GM18502 (cell line): ENCODE results near the gene CYP19A1.
A peak's percentile ranks its signal among the peaks of the same experiment; 100 is the strongest.
"Not testable (repeated sequence)": the region's sequence is repeated elsewhere in the genome, so short reads cannot be mapped to it uniquely, and the experiment has no call there.

Source experiments
- ATAC-seq: cut with Tn5 transposase; IDR thresholded peaks from one replicate; pipeline ENCODE4 v1.9.1; 2021; ENCODE audit warnings: mild to moderate bottlenecking; ENCODE audit not compliant: unreplicated experiment, poor library complexity

CYP19A1 gene

GRCh38 chr15:51265037-51265555 lies 73.3 kb downstream of the CYP19A1 start:
- no peak for ATAC-seq

GRCh38 chr15:51263726-51264125 lies 74.7 kb downstream of the CYP19A1 start:
- ATAC-seq = no peak

DNA sequence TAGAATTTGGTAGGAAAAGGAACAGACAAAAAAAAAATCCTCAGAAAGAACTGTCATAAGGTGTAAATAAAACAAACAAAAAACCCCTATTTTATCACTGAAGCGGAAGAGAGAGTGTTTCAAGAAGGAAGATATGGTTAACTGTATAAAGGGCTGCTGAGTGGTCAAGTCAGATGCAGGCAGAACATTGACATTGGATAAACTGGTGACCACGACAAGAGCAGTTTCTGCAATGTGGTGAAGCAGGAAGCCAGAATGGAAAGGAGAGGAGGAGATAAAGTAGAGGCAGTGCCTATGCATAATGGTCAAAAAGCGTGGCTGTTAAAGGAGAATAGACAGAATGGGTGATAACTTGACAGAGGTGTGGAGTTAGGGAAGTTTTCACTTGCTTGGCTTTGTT lies 75.3 kb downstream of the CYP19A1 start:
- no peak for ATAC-seq

DNA sequence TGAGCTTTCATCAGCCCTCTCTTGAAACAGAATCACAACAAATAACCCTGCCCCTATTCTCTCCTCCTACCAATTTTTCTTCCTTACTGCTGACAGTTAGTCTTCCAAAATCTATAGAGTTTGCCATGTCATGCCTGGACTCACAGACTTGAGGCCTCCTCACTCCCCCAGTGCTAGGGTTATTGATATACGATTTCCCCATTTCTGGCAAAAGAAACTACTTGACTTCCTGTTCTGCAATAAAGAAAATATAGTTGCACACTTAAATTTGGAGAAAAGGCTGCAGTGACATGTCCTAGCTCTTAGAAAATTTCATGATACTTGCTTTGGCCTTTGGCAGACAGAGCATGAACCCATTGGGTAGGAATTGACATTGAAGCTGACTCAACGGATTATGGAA lies 75.9 kb downstream of the CYP19A1 start:
- ATAC-seq = no peak

GRCh38 chr15:51261113-51261512 lies 77.3 kb downstream of the CYP19A1 start:
- not testable (repeated sequence) for ATAC-seq

DNA sequence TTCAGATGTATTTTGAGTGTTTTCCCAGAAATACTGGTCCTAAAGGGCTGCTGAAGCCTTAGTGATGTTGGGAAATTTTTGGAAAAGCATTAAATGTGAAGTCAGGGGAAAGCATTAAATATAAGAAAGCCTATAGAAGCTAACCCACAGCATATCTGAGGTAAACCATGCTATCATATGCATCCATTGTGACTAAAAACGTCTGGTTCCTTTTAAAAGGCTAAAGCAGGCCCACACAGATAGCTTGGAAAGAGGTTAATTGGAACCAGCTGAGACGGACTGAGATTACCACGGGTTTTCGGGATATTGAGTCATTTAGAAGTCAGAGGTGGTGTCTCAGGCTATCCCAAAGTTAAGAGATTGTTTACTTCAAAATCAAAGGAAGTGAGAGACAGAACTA lies 78.2 kb downstream of the CYP19A1 start:
- no peak for ATAC-seq

GRCh38 chr15:51255533-51255932 lies 82.9 kb downstream of the CYP19A1 start:
- no peak for ATAC-seq

- ATAC-seq = no peak
Observed at GRCh38 chr15:51253366-51253765, 85.0 kb downstream of the CYP19A1 start.

DNA sequence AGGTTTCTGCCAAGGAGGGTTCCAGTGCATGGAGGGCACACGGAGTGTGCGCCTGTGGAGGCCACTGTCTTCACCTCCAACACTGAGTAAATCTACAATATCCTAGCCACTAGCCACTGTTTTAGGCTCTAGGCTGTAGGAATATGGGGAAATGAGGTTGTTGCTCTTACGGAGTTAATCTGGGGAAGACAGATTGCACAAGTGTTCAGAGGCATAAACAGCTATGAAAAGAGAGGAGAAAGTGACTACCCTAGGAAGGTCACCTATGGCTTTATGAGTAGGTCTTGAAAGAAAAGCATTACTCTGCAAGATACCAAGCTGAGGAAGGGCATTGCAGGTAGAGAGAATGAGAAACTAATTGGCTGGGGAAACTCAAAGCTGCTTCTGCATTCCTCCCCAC lies 85.7 kb downstream of the CYP19A1 start:
- ATAC-seq = no peak

GRCh38 chr15:51251556-51251955 lies 86.8 kb downstream of the CYP19A1 start:
- no peak for ATAC-seq

DNA sequence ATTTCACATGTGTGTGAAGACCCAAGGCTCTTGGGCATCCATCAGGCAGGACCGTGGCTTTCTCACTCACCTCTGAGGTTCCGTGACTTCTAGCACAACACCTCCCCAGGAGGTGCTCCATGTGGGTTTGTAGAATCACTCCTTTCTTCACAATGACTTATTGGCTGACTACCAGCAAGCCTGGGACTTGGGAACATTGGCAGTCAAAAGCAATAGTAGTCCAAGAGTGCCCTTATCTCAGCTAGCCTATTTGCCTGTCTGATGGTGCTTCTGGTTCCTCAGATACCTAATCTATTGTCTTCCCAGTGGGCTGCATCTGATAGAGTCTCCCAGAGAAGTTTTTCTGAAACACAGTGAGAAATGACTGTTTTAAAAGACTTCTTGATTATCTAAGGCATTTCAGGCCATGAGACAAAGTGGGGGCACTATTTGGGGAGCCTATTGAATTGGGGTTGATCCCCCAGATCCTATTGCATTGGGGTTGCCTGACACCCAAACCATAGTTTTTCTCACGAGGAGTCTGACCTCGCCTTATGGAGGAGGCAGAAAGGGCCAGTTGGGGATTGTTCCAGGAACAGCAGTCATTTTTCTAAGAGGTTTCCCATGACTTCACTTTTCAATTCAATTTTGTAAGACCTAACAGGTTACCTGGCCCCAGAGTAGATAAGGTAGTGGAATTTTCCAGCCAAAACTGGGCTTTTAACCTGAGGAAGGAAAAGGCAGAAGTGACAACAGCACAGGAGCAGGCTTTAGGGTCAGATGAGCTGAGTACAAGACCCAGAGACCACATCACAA lies 88.0 kb downstream of the CYP19A1 start:
- ATAC-seq = no peak

DNA sequence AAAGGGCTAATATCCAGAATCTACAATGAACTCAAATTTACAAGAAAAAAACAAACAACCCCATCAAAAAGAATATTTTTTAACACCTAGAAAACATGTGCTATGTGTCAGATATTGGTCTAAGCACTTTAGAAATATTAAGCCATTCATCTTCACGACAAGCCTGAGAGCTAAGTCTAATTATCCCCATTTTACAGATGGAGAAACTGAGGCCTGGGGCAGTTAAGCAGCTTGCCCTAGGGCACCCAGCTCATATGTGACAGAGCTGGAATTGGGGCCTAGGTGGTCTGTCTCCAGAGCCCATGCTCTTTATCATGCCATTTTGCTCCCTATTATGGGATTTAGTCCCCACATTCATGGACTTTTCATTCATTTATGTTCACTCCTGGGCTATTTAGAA lies 92.8 kb downstream of the CYP19A1 start:
- no peak for ATAC-seq

DNA sequence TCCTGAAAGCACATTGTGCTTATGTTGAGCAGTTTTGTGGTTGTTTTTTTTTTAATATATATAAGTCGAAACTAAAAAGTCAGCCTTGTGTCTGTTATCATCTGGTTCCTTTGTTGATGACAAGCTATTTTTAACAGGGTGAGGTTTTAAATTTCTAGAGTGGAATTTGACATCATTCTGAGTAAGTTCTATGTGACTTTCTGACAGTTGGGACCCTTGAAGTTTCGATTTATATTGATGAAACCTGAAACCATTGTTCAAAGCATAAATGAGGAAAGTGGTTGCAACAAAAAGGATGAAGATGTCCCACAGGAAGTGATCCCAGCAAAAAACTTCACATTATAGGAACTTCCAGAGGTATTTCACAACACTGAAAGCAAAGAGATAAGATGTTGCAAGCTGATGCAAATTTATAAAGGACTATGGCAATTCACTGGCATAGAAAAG lies 94.0 kb downstream of the CYP19A1 start:
- ATAC-seq = no peak

DNA sequence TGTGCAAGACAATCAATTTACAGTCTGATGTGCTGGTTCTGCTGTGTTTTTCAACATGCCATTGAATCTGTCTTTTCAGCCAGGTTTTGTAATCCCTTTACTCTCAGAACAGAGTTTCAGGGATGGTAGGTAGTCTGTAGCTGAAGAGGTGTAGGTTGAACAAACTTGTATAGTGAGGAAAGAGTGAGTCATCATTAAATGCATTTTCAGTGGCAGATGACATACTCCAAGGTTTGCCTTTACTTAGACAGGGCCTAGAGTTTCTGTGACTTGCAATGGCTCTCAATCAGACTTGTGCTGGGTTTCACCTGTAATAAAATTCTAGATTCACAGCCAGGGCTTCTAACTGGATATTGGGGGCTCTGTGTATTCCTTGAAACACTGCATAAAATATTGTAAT lies 94.6 kb downstream of the CYP19A1 start:
- no peak for ATAC-seq

DNA sequence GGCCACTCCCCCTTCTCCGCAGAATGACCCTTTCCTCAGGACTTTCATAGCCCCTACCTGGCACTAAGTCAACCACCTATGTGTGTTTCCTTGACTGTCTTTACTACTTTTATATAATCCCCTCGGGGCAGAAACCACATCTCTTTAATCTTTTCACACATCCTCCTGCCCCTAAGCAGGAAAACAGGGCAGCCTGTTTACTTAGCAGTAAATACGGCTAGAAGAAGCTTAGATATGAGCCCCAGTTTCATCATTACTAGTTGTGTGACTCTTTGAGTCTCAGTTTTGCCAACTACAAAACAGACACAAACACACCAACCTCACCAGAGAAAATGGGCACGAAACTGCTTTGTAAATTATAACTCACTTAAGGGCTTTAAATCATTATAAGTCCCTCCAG lies 98.3 kb downstream of the CYP19A1 start:
- no peak for ATAC-seq

DNA sequence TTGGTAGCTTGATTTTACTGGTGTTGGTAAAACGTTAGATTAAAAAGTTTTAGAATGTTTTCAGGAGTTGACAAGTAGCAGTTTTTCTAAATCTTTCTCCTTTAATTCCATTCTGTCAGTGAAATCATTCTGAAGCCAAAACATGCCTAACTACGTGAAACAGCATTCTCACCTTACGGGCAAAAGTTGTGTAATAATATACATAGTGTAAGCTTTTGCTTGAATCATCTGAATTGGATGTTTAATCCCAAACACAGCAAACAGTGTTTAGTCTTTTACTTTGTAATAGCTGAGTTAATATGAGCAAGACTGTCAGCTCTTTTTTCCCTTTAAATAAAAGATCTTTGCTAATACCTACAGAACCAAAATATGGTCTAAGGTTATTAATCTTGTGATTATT lies 100.6 kb downstream of the CYP19A1 start:
- ATAC-seq = no peak

DNA sequence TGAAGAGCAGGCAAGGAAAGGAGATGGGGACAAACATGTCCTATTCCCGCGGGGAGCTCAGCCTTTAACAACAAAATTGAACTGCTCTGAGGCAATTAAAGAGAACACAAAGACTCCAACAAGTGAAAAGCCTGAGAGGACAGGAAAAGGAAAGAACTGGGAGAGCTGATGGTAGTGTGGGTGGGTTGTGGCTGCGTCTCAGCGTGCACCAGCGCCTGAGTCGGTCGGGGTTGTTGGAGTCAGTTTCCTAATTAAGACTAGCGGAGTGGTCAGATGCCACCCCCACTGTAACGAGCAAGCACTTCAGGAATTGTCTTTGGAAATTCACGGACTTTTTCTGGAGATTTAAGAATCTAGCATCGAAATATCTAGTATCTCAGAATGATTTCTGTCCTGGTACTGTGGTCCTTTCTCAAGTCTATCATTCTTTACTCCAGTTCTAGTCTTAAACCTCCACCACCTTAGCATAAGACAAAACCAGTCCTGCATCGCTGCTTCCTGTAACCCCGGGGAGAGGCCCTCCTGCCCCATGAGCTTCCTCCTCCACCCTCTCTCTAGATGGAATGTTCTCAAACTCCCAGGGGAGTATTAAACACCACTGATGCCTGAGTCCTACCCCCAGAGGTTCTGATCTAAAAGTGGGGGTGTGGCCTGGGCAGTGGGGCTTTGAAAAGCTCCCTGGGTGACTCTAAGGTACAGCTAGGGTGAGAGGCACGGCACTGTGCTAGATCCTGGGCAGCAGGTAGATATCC lies 104.0 kb downstream of the CYP19A1 start:
- no peak for ATAC-seq

DNA sequence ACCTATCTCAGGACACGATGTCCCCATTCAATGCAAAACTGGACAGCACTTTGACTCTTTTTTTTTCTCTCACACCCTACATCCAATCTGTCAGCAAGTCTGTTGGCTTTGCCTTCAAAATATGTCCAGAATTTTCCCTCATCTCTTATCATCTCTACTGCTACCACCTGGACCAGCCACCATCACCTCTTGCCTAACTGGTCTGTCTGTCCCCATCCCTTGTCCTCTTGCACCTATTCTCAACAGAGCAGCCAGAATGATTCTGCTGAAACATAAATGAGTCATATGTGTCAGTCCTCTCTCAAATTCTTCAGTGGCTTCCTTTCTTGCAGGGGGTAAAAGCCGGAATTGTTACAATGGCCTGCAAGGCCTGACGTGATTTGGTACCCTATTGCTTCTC lies 105.8 kb downstream of the CYP19A1 start:
- ATAC-seq = no peak

DNA sequence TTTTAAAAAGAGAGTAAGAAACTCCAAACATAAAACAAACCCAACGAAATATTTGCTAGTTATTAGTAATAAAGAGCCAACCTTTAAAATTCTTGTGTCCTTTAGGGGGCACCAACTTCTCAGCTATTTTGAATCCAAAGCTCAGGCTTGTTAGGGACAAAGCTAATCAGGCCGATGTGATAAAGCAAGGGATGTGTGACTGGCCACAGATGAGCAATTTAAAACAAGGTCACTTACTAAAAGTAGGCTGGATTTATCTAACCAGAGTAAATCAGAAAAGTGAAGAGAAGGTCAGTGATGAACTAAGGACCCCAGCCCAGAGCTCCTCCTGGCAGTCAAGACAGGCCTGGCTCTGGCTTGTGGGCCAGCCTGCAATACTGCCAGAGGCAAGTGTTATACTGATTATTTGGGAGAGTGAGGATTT lies 108.5 kb downstream of the CYP19A1 start:
- no peak for ATAC-seq

DNA sequence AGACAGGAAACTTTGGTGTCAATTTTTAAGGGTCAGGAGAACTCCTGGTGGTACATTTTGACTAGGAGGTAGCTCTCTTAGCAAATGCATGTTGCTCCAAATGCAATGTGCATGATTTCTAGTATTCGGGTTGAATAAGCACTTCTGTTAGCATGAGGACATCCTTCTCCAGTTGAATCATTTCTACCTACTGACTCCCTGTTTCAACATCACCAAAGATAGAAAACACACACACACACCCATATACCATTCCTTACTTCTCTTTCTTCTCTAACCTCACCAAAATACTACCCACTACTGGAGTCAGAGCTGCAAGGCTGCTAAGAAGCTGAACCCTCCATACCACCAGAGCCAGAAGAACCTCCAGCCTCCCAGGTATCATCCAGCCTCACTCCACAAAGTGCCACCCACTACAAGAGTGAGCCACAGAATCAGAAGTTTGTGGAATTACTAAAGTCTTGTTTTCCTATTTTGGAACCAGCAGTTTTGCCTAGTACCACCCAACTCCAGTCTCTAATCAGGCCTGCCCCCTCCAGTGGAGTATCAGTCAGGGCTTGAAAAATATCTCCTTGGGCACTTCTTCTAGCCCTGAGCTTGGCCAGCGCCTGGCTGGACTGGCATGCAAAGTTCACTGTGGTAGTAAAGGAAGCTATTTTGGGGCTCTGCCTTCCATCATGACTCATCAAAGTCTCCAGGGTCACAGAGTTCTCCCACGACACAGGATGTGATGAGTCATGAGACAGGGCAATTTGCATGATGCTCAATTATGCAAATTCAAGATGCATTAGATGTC lies 110.3 kb downstream of the CYP19A1 start:
- ATAC-seq = peak; percentile 94
